Right renal pelvis (tissue), 4 donors: ENCODE data around the gene NR6A1. TPM values are rescaled to one million over a fixed set of nuclear protein-coding genes. Genes with fewer than 3 reads are reported as not detected.
A peak's percentile ranks its signal among the peaks of the same experiment; 100 is the strongest.

ENCODE experiments used
- DNase-seq, 4 donors: peaks; one replicate each; pipeline ENCODE4 v3.0.0-alpha.2; 2013; ENCODE audit warnings: low read depth in 4 of 4, low spot score in 3 of 4, missing footprints in 1 of 4
- polyA plus RNA-seq, 4 donors: library from polyadenylated mRNA; unstranded; fragments of 120-200 nt; gene quantifications; one replicate each; pipeline ENCODE4 v1.2.1, GENCODE V29; 2013; ENCODE audit not compliant: insufficient read length in 4 of 4

The NR6A1 gene
- polyA plus RNA-seq, 4 donors = 0.76 to 1.00 (median 0.87) TPM

- no peak for DNase-seq
These were observed 272.5 kb downstream of the NR6A1 start for GRCh38 chr9:124498499-124499146.

- no peak for DNase-seq
These were observed 273.1 kb downstream of the NR6A1 start for GRCh38 chr9:124498040-124498439.

- no peak for DNase-seq
These were observed 273.7 kb downstream of the NR6A1 start for GRCh38 chr9:124497441-124497840.

GRCh38 chr9:124496463-124496862 is 274.6 kb downstream of the NR6A1 start:
- DNase-seq = peak in 3 of 4 donors; percentile 25 to 43 (median 29)

GRCh38 chr9:124496075-124496449 is 275.0 kb downstream of the NR6A1 start:
- no peak for DNase-seq

- DNase-seq = no peak
These were observed 275.7 kb downstream of the NR6A1 start for GRCh38 chr9:124495126-124496074.

GRCh38 chr9:124493794-124494479 is 277.2 kb downstream of the NR6A1 start:
- DNase-seq = no peak

GRCh38 chr9:124493218-124493617 is 277.9 kb downstream of the NR6A1 start:
- DNase-seq = no peak

GRCh38 chr9:124492818-124493217 is 278.3 kb downstream of the NR6A1 start:
- no peak for DNase-seq

- no peak for DNase-seq
These were observed 279.8 kb downstream of the NR6A1 start for GRCh38 chr9:124491049-124491975.

- DNase-seq = no peak
These were observed 281.1 kb downstream of the NR6A1 start for GRCh38 chr9:124490004-124490403.

GRCh38 chr9:124489222-124489621 is 281.9 kb downstream of the NR6A1 start:
- DNase-seq = no peak

- DNase-seq = no peak
These were observed 282.4 kb downstream of the NR6A1 start for GRCh38 chr9:124488641-124489210.

- no peak for DNase-seq
These were observed 283.6 kb downstream of the NR6A1 start for GRCh38 chr9:124487260-124488182.

- no peak for DNase-seq
These were observed 284.3 kb downstream of the NR6A1 start for GRCh38 chr9:124486778-124487259.

GRCh38 chr9:124485936-124486335 is 285.2 kb downstream of the NR6A1 start:
- DNase-seq = no peak

- DNase-seq = no peak
These were observed 285.9 kb downstream of the NR6A1 start for GRCh38 chr9:124485201-124485600.

- no peak for DNase-seq
These were observed 287.6 kb downstream of the NR6A1 start for GRCh38 chr9:124483481-124483880.
